CD14-positive monocyte (primary cell): ENCODE results near the gene PRKAR1B. TPM values are rescaled to one million over a fixed set of nuclear protein-coding genes. Genes with fewer than 3 reads are reported as not detected.

Source experiments
- DNase-seq, 3 donors: peaks; one replicate each; pipeline ENCODE4 v3.0.0-alpha.2; 2011 to 2022
- H2AFZ ChIP-seq: 2 replicates; pipeline ENCODE4 v1.6.0; 2012; ENCODE audit warnings: mild to moderate bottlenecking, low read depth, low read length, inconsistent platforms; ENCODE audit not compliant: insufficient read depth, poor library complexity, severe bottlenecking
- H3K27ac ChIP-seq, 2 donors: 1 replicate in 1 of 2; 2 replicates in 1 of 2; pipeline ENCODE4 v1.5.1; 2012 to 2013; ENCODE audit warnings: low read length in 2 of 2, control low read depth in 1 of 2, inconsistent platforms in 1 of 2, low read depth in 1 of 2, mild to moderate bottlenecking in 1 of 2
- H3K27me3 ChIP-seq, 2 donors: one replicate each; pipeline versions ENCODE4 v1.6.0 to v1.6.1; 2011 to 2013; ENCODE audit warnings: low read length in 2 of 2; ENCODE audit not compliant: control insufficient read depth in 2 of 2, insufficient read depth in 2 of 2
- H3K36me3 ChIP-seq, 2 donors: replicated peaks in 1 of 2; 1 replicate in 1 of 2; 2 replicates in 1 of 2; pipeline versions ENCODE4 v1.5.1 to v1.6.1; 2012 to 2013; ENCODE audit warnings: low read length in 2 of 2, control low read depth in 1 of 2, inconsistent platforms in 1 of 2, mild to moderate bottlenecking in 1 of 2; ENCODE audit not compliant: insufficient read depth in 2 of 2, control insufficient read depth in 1 of 2
- H3K4me1 ChIP-seq, 2 donors: 1 replicate in 1 of 2; 2 replicates in 1 of 2; pipeline versions ENCODE4 v1.5.1 to v1.6.1; 2012 to 2013; ENCODE audit warnings: low read length in 2 of 2, control low read depth in 1 of 2, inconsistent platforms in 1 of 2, mild to moderate bottlenecking in 1 of 2, moderate library complexity in 1 of 2; ENCODE audit not compliant: insufficient read depth in 2 of 2, control insufficient read depth in 1 of 2
- H3K4me2 ChIP-seq: replicated peaks from 2 replicates; pipeline ENCODE3; 2012; ENCODE audit warnings: low read length, moderate library complexity, mild to moderate bottlenecking; ENCODE audit not compliant: poor library complexity, severe bottlenecking; ENCODE audit errors: extremely low read depth
- H3K4me3 ChIP-seq, 3 experiments: fragments of 200-600 bp in 1 of 3; sonication (generic) in 1 of 3; replicated peaks in 1 of 3; 1 replicate in 2 of 3; 2 replicates in 1 of 3; pipeline ENCODE4 v1.5.1; 2011 to 2013; ENCODE audit warnings: low read length in 3 of 3, mild to moderate bottlenecking in 3 of 3, control low read depth in 2 of 3, low read depth in 2 of 3, inconsistent platforms in 1 of 3, moderate library complexity in 1 of 3
- H3K79me2 ChIP-seq: 2 replicates; pipeline ENCODE4 v1.6.0; 2012; ENCODE audit warnings: mild to moderate bottlenecking, control low read depth, inconsistent platforms, low read length, moderate library complexity; ENCODE audit not compliant: insufficient read depth
- H3K9ac ChIP-seq: 2 replicates; pipeline ENCODE4 v1.6.0; 2017; ENCODE audit warnings: low read length, mild to moderate bottlenecking; ENCODE audit not compliant: insufficient read depth, poor library complexity, severe bottlenecking
- H3K9me3 ChIP-seq, 2 donors: replicated peaks in 1 of 2; 1 replicate in 1 of 2; 2 replicates in 1 of 2; pipeline versions ENCODE4 v1.5.1 to v1.6.1; 2012 to 2013; ENCODE audit warnings: low read length in 2 of 2, control low read depth in 1 of 2; ENCODE audit not compliant: control insufficient read depth in 1 of 2, insufficient read depth in 1 of 2
- H4K20me1 ChIP-seq: 2 replicates; pipeline ENCODE4 v1.6.0; 2012; ENCODE audit warnings: mild to moderate bottlenecking, low read length, control low read depth, moderate library complexity; ENCODE audit not compliant: insufficient read depth
- H3K27ac Mint-ChIP-seq, 7 donors: one replicate each; pipeline ENCODE4 v1.8.0; 2020; ENCODE audit warnings: mild to moderate bottlenecking in 7 of 7, mixed read lengths in 7 of 7, moderate library complexity in 6 of 7, inconsistent platforms in 2 of 7
- H3K27me3 Mint-ChIP-seq, 3 donors: one replicate each; pipeline ENCODE4 v1.8.0; 2021 to 2022; ENCODE audit warnings: low read depth in 3 of 3, mild to moderate bottlenecking in 3 of 3, mixed read lengths in 3 of 3, moderate library complexity in 3 of 3, inconsistent platforms in 1 of 3
- H3K36me3 Mint-ChIP-seq, 2 donors: one replicate each; pipeline ENCODE4 v1.8.0; 2020; ENCODE audit warnings: mixed read lengths in 2 of 2, inconsistent platforms in 1 of 2, mild to moderate bottlenecking in 1 of 2
- H3K4me1 Mint-ChIP-seq: one replicate; pipeline ENCODE4 v1.8.0; 2020; ENCODE audit warnings: mild to moderate bottlenecking, mixed read lengths
- H3K4me3 Mint-ChIP-seq, 2 donors: one replicate each; pipeline ENCODE4 v1.8.0; 2020; ENCODE audit warnings: mild to moderate bottlenecking in 2 of 2, mixed read lengths in 2 of 2, moderate library complexity in 1 of 2
- H3K9me3 Mint-ChIP-seq, 7 donors: one replicate each; pipeline ENCODE4 v1.8.0; 2020 to 2022; ENCODE audit warnings: mixed read lengths in 7 of 7, mild to moderate bottlenecking in 6 of 7, moderate library complexity in 6 of 7, inconsistent platforms in 2 of 7
- CTCF ChIP-seq: fragments of 200-600 bp; IDR thresholded peaks from one replicate; pipeline ENCODE4 v1.8.0; 2022; ENCODE audit warnings: antibody characterized with exemption, mild to moderate bottlenecking
- WGBS: methylation state at CpG from one replicate; pipeline ENCODE4 v1.1.5; 2013; ENCODE audit warnings: missing lambda C conversion rate; ENCODE audit not compliant: insufficient coverage; 5-methylcytosine and 5-hydroxymethylcytosine counted together
- intact Hi-C, 2 donors: fragments of 100-400 bp; cut with micrococcal nuclease; formaldehyde crosslinking; loops; one replicate each; pipeline versions ENCODE4 v1.15.0 to v1.15.1; 2023
- polyA plus RNA-seq, 3 donors: library from polyadenylated mRNA; depleted of rRNA in 1 of 3; unstranded in 2 of 3; stranded (reverse) in 1 of 3; fragments of 300-500 nt in 2 of 3; fragments of >200 nt in 1 of 3; fragmentation: Illumina TruSeq in 2 of 3; gene quantifications; 1 replicate in 2 of 3; 2 replicates in 1 of 3; pipeline ENCODE4 v1.2.3, GENCODE V29; 2012 to 2021

The PRKAR1B gene
- polyA plus RNA-seq, 3 donors = 0.94 to 2.1 (median 1.1) TPM

GRCh38 chr7:772005-772294 lies 44.9 kb upstream of the PRKAR1B start:
- 98% methylated on average over 9 of the region's 11 CpGs for whole genome bisulfite sequencing
- TF ChIP-seq CTCF = no peak
- no peak overlapping the region for H3K4me3 Mint-ChIP-seq
- Histone ChIP-seq H4K20me1 (no peaks in the 10 kb centered on the region), H3K4me1 (no peaks in the 10 kb centered on the region), H3K27ac (no peak overlapping the region), H2AFZ (no peak overlapping the region), H3K36me3 (peaks cover 17 to 32% of the 10 kb centered on the region in 2 donors), H3K27me3 (no peaks in the 10 kb centered on the region), H3K79me2 (no peaks in the 10 kb centered on the region), H3K4me2 (no peak overlapping the region), H3K4me3 (no peak overlapping the region), H3K9me3 (no peaks in the 10 kb centered on the region), H3K9ac (no peak overlapping the region)
- DNase-seq = no peak
- peak overlapping the region in 1 of 7 donors; percentile 4 for H3K27ac Mint-ChIP-seq
- intact Hi-C loops = loop anchor here in 1 of 2 donors (5.0 kb wide), 1 partner anchor 445 kb away; no protein-coding TSS in a partner anchor
- peaks cover 0 to 6% (median 0%) of the 10 kb centered on the region in 7 donors for H3K9me3 Mint-ChIP-seq
- peaks cover 0 to 2% (median 0%) of the 10 kb centered on the region in 3 donors for H3K27me3 Mint-ChIP-seq
- peaks cover 22 to 53% of the 10 kb centered on the region in 2 donors for H3K36me3 Mint-ChIP-seq
- H3K4me1 Mint-ChIP-seq = no peaks in the 10 kb centered on the region

GRCh38 chr7:771234-772004 lies 44.3 kb upstream of the PRKAR1B start:
- H3K4me1 ChIP-seq = no peaks in the 10 kb centered on the region
- no peak overlapping the region for H3K9ac ChIP-seq
- TF ChIP-seq CTCF = no peak
- H3K27me3 ChIP-seq = no peaks in the 10 kb centered on the region
- H3K79me2 ChIP-seq = no peaks in the 10 kb centered on the region
- H3K4me3 Mint-ChIP-seq = no peak overlapping the region
- H3K4me1 Mint-ChIP-seq = no peaks in the 10 kb centered on the region
- no peak overlapping the region for H3K27ac ChIP-seq
- H3K4me3 ChIP-seq = no peak overlapping the region
- intact Hi-C loops = loop anchor here in 1 of 2 donors (5.0 kb wide), 1 partner anchor 444 kb away; no protein-coding TSS in a partner anchor
- H4K20me1 ChIP-seq = no peaks in the 10 kb centered on the region
- peak overlapping the region in 1 of 7 donors; percentile 4 for H3K27ac Mint-ChIP-seq
- WGBS = 52% methylated on average over 19 of the region's 24 CpGs
- H3K27me3 Mint-ChIP-seq = peaks cover 0 to 2% (median 0%) of the 10 kb centered on the region in 3 donors
- peaks cover 24 to 53% of the 10 kb centered on the region in 2 donors for H3K36me3 Mint-ChIP-seq
- H3K9me3 ChIP-seq = no peaks in the 10 kb centered on the region
- H3K36me3 ChIP-seq = peaks cover 17 to 27% of the 10 kb centered on the region in 2 donors
- H3K4me2 ChIP-seq = no peak overlapping the region
- no peak overlapping the region for H2AFZ ChIP-seq
- H3K9me3 Mint-ChIP-seq = peaks cover 0 to 6% (median 0%) of the 10 kb centered on the region in 7 donors
- DNase-seq = no peak
